ENCODE results near the gene C16orf92. TPM values are rescaled to one million over a fixed set of nuclear protein-coding genes. Genes with fewer than 3 reads are reported as not detected.
A peak's percentile ranks its signal among the peaks of the same experiment; 100 is the strongest.

C16orf92 gene
- total RNA-seq, 4 donors from 2014 or later, result not detected

DNA sequence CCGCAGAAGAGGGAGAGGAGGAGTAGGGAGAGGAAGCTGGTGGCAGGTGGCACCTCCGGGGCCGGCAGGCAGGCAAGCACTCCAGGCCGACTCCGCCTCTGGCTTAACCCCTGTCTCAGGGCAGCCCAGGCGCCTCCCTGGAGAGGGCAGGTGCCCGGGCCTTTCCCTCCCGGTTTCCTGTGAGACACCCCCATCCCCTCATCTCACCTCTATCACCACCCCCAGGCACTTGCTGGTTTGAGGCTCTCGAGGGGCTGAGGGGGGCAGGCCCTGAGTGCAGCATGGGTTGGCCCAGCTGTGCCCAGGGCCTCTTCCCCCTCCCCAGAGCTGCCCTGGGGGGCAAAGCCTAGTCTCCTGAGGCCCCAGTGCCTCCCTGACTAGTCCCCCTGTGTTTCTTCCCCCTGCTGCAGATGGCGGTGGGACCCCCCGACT, 18.2 kb upstream of the C16orf92 start:
- Histone ChIP-seq H3K27me3 (peaks cover 0 to 28% (median 10%) of the 10 kb centered on the region in 4 donors), H3K36me3 (peaks cover 0 to 40% (median 35%) of the 10 kb centered on the region in 4 donors), H3K9me3 (no peaks in the 10 kb centered on the region), H3K4me1 (peaks cover 2 to 13% (median 11%) of the 10 kb centered on the region in 4 donors), H3K27ac (replicated peaks in 1 of 4) (no peak overlapping the region), H3K4me3 (no peak overlapping the region)
- intact Hi-C loops (cut with DNase I), result loop anchor here (10.0 kb wide), 1 partner anchor 140 kb away; the partner anchor contains the start of gene CDIPT
- TF ChIP-seq EP300 (IDR thresholded peaks at IDR 0.05) (no peak), POLR2AphosphoS5 (IDR thresholded peaks at IDR 0.05) (no peak), POLR2A (IDR thresholded peaks at IDR 0.05; ENCODE audit: low read depth) (no peak), CTCF (IDR thresholded peaks at IDR 0.05) (no peak)
- no peak for DNase-seq (ENCODE audit: extremely low spot score)
- WGBS, result 58% methylated on average over 8 of the region's 11 CpGs

GRCh38 chr16:30005341-30006094, 17.5 kb upstream of the C16orf92 start:
- no peak for DNase-seq (ENCODE audit: extremely low spot score)
- H3K4me1 ChIP-seq, result peaks cover 6 to 20% (median 18%) of the 10 kb centered on the region in 4 donors
- TF ChIP-seq CTCF (IDR thresholded peaks at IDR 0.05) (peak; percentile 74 to 94 (median 80)), POLR2A (IDR thresholded peaks at IDR 0.05; ENCODE audit: low read depth) (no peak)
- intact Hi-C loops (cut with DNase I), result loop anchor here (10.0 kb wide), 1 partner anchor 141 kb away; the partner anchor contains the start of gene CDIPT
- H3K36me3 ChIP-seq, result peaks cover 0 to 34% (median 28%) of the 10 kb centered on the region in 4 donors
- H3K9me3 ChIP-seq, result no peaks in the 10 kb centered on the region
- peaks cover 0 to 35% (median 17%) of the 10 kb centered on the region in 4 donors for H3K27me3 ChIP-seq
- H3K27ac ChIP-seq (replicated peaks in 1 of 4), result no peak overlapping the region
- peak overlapping the region in 1 of 4 donors; percentile 15 for H3K4me3 ChIP-seq
- WGBS, result 47% methylated on average over 25 of the region's 35 CpGs

GRCh38 chr16:30006095-30006473, 16.9 kb upstream of the C16orf92 start:
- peaks cover 0 to 28% (median 22%) of the 10 kb centered on the region in 4 donors for H3K36me3 ChIP-seq
- no peak for TF ChIP-seq POLR2A (IDR thresholded peaks at IDR 0.05; ENCODE audit: low read depth)
- TF ChIP-seq CTCF (IDR thresholded peaks at IDR 0.05), result no peak
- no peak for TF ChIP-seq POLR2AphosphoS5 (IDR thresholded peaks at IDR 0.05)
- no peak for TF ChIP-seq EP300 (IDR thresholded peaks at IDR 0.05)
- WGBS, result 93% methylated on average over 7 of the region's 18 CpGs

DNA sequence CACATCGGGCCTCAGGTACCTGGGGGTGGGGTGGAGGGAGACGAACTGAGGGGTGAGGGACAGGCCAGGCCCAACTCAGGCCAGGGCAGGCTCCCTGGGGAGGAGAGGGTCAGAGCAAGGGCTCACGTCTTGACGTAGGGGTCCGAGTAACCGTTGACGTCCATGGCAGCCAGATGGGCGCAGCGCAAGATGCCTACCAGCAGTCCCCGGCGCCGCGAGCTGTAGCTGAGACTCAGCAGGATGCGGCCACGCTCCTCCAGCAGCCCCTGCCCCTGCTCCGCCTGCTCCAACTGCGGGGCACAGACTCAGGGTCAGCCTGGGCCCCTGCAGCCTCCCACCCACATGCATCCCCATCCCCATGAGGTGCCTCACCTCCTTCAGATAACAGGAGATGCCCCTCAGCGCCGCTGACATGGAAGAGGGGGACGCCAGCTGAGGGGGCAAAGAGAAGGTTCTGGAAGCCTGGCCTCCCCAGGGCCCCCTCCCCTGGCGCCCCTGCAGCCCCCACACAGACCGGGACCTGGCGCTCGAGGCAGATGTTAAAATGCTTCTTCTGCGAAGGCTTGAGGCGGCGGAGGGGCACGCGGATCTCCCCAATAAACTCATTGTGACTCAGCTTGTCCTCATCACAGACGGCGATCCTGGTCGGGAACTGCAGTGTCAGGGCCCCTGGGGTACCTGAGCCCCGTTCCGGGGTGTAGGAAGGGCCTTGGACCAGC, 16.2 kb upstream of the C16orf92 start:
- DNase-seq (ENCODE audit: extremely low spot score), result no peak
- Histone ChIP-seq H3K36me3 (peaks cover 0 to 21% (median 18%) of the 10 kb centered on the region in 4 donors), H3K4me3 (no peak overlapping the region), H3K27me3 (peaks cover 10 to 48% (median 30%) of the 10 kb centered on the region in 4 donors), H3K27ac (replicated peaks in 1 of 4) (no peak overlapping the region), H3K4me1 (peaks cover 19 to 33% (median 31%) of the 10 kb centered on the region in 4 donors), H3K9me3 (no peaks in the 10 kb centered on the region)
- 83% methylated on average over 30 of the region's 34 CpGs for WGBS
- TF ChIP-seq CTCF (IDR thresholded peaks at IDR 0.05), result no peak
- TF ChIP-seq POLR2A (IDR thresholded peaks at IDR 0.05; ENCODE audit: low read depth), result no peak
- TF ChIP-seq POLR2AphosphoS5 (IDR thresholded peaks at IDR 0.05), result no peak
- TF ChIP-seq EP300 (IDR thresholded peaks at IDR 0.05), result no peak
- intact Hi-C loops (cut with DNase I), result loop anchor here (10.0 kb wide), 1 partner anchor 142 kb away; the partner anchor contains the start of gene CDIPT

More at GRCh38 chr16:30006095-30006473, 16.9 kb upstream of the C16orf92 start:
- intact Hi-C loops (cut with DNase I), result loop anchor here (10.0 kb wide), 1 partner anchor 141 kb away; the partner anchor contains the start of gene CDIPT
- peaks cover 11 to 25% (median 24%) of the 10 kb centered on the region in 4 donors for H3K4me1 ChIP-seq
- peaks cover 5 to 41% (median 22%) of the 10 kb centered on the region in 4 donors for H3K27me3 ChIP-seq
- H3K9me3 ChIP-seq, result no peaks in the 10 kb centered on the region
- H3K27ac ChIP-seq (replicated peaks in 1 of 4), result no peak overlapping the region
- H3K4me3 ChIP-seq, result no peak overlapping the region
- no peak for DNase-seq (ENCODE audit: extremely low spot score)

Measured in esophagus muscularis mucosa (tissue), 4 donors.